Type B pancreatic cell (in vitro differentiated cells): Measurements from ENCODE around the gene DAB2. TPM values are rescaled to one million over a fixed set of nuclear protein-coding genes. Genes with fewer than 3 reads are reported as not detected.
"Not testable (repeated sequence)": the region's sequence is repeated elsewhere in the genome, so short reads cannot be mapped to it uniquely, and the experiment has no call there.

Experiments used
- DNase-seq: peaks from one replicate; pipeline ENCODE4 v3.0.0; 2021; ENCODE audit warnings: mixed read lengths; ENCODE audit not compliant: unreplicated experiment; ENCODE audit errors: extremely low spot score
- H3K27ac Mint-ChIP-seq: 2 replicates; pipeline ENCODE4 v1.8.0; 2021; ENCODE audit warnings: mild to moderate bottlenecking, mixed read lengths
- H3K27me3 Mint-ChIP-seq: 2 replicates; pipeline ENCODE4 v1.8.0; 2021; ENCODE audit warnings: mixed read lengths
- H3K36me3 Mint-ChIP-seq: 2 replicates; pipeline ENCODE4 v1.8.0; 2021; ENCODE audit warnings: mixed read lengths
- H3K4me1 Mint-ChIP-seq: one replicate; pipeline ENCODE4 v1.8.0; 2021; ENCODE audit warnings: mixed read lengths; ENCODE audit not compliant: unreplicated experiment
- H3K4me3 Mint-ChIP-seq: 2 replicates; pipeline ENCODE4 v1.8.0; 2021; ENCODE audit warnings: mild to moderate bottlenecking, mixed read lengths
- H3K9me3 Mint-ChIP-seq: 2 replicates; pipeline ENCODE4 v1.8.0; 2021; ENCODE audit warnings: mixed read lengths
- total RNA-seq: library from RNA; stranded (reverse); gene quantifications from 2 replicates; pipeline ENCODE4 v1.2.1, GENCODE V29; 2021; ENCODE audit warnings: low replicate concordance
- TF ChIP-seq, protein P1 (sequence below): fragments of 200-600 bp; sonication (generic); conservative IDR thresholded peaks from 2 replicates; pipeline ENCODE4 v1.5.0; 2021; ENCODE audit warnings: antibody characterized with exemption, mild to moderate bottlenecking

Gene DAB2
- total RNA-seq, 1 donor from 2014 or later: 91.6 TPM

DNA sequence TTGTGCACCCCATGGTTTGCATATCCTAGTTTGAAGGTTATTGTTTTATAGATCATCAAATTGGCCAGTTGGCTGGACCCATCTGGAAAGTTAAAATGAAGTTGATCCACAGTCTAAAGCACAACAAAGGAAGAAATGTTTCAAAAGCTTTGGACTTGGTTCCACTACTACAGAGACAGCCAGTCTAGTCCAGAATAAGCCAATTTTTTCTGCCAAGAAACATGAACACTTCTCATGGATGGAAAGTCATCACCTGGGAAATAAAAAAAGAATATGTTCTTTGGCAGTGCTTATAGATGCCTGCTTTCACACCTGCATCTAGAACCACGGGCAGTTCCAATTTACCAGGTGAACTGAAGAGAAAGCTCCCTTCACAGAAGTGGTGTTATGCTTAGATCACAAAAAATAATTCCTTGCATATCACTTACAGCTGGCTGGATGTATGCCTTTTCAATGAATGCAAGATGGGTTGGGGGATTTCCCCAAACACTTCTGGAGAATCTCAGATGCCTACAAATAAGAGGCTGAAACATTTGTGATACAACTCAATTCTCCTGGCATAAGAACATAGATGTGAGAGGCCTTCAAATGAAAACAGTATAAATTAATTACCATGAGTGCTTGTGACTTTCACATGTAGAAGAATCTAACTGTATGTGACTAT is 87.4 kb downstream of the DAB2 start:
- Mint-ChIP-seq H3K36me3 (no peaks in the 10 kb centered on the region), H3K4me3 (no peak overlapping the region), H3K27me3 (no peaks in the 10 kb centered on the region), H3K4me1 (no peaks in the 10 kb centered on the region), H3K9me3 (no peaks in the 10 kb centered on the region), H3K27ac (no peak overlapping the region)
- TF ChIP-seq, protein P1, sequence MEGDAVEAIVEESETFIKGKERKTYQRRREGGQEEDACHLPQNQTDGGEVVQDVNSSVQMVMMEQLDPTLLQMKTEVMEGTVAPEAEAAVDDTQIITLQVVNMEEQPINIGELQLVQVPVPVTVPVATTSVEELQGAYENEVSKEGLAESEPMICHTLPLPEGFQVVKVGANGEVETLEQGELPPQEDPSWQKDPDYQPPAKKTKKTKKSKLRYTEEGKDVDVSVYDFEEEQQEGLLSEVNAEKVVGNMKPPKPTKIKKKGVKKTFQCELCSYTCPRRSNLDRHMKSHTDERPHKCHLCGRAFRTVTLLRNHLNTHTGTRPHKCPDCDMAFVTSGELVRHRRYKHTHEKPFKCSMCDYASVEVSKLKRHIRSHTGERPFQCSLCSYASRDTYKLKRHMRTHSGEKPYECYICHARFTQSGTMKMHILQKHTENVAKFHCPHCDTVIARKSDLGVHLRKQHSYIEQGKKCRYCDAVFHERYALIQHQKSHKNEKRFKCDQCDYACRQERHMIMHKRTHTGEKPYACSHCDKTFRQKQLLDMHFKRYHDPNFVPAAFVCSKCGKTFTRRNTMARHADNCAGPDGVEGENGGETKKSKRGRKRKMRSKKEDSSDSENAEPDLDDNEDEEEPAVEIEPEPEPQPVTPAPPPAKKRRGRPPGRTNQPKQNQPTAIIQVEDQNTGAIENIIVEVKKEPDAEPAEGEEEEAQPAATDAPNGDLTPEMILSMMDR: no peak
- DNase-seq: no peak

DNA sequence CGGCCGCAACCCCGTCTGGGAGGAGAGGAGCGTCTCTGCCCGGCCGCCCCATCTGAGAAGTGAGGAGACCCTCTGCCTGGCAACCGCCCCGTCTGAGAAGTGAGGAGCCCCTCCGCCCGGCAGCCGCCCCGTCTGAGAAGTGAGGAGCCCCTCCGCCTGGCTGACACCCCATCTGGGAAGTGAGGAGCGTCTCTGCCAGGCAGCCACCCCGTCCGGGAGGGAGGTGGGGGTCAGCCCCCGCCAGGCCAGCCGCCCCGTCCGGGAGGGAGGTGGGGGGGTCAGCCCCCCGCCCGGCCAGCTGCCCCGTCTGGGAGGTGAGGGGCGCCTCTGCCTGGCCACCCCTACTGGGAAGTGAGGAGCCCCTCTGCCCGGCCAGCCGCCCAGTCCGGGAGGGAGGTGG is 90.5 kb downstream of the DAB2 start:
- H3K27ac Mint-ChIP-seq, DNase-seq, H3K36me3 Mint-ChIP-seq, H3K27me3 Mint-ChIP-seq, H3K9me3 Mint-ChIP-seq, H3K4me1 Mint-ChIP-seq, H3K4me3 Mint-ChIP-seq: not testable (repeated sequence)

DNA sequence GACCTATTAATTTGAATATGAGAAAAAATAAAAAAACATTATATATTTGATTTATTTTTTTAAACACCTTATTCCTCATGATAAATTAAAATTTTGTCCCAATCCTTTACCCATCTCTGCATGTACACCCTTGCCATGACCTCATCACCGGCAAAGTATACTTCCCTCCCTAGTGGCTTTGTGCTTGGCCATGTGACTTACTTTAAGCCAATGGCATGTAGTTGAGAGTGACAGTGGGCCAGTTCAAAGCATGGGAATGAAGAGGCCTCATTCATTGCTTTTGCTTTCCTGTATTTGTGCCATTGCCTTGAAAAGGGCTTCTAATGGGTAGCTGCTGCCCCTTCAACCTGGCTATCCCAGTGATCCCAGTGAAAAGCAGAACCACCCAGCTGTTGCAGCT is 91.7 kb downstream of the DAB2 start:
- H3K4me1 Mint-ChIP-seq: no peaks in the 10 kb centered on the region
- no peak for DNase-seq
- H3K9me3 Mint-ChIP-seq: no peaks in the 10 kb centered on the region
- no peaks in the 10 kb centered on the region for H3K36me3 Mint-ChIP-seq
- TF ChIP-seq, protein P1: no peak
- no peak overlapping the region for H3K4me3 Mint-ChIP-seq
- no peak overlapping the region for H3K27ac Mint-ChIP-seq
- no peaks in the 10 kb centered on the region for H3K27me3 Mint-ChIP-seq

DNA sequence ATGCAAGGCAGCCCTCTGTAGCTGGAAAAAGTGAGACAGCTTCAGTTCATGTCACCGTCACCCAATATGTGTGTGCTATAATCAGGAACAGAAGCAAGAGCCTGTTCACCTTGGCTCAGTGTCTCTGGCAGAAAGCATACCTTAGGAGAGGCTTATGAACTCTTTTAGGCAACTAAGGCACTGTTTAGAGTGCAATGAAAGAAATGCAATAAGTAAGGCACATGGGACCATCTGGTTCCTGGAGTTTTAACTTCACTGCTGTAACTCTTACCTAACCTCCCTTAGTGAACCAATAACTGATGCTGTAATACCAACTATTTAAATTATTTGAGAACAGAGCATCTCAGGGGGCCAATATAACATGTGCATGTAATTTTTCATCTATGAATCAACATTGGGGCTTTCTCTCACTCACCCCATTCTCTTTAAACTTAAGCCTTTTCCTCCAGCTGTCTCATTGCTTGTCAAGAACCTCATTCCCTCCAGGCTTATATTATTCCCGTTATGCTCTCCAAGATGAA is 92.9 kb downstream of the DAB2 start:
- Mint-ChIP-seq H3K9me3 (no peaks in the 10 kb centered on the region), H3K4me3 (no peak overlapping the region), H3K36me3 (no peaks in the 10 kb centered on the region), H3K27me3 (no peaks in the 10 kb centered on the region), H3K27ac (no peak overlapping the region), H3K4me1 (no peaks in the 10 kb centered on the region)
- TF ChIP-seq, protein P1: no peak
- DNase-seq: no peak

DNA sequence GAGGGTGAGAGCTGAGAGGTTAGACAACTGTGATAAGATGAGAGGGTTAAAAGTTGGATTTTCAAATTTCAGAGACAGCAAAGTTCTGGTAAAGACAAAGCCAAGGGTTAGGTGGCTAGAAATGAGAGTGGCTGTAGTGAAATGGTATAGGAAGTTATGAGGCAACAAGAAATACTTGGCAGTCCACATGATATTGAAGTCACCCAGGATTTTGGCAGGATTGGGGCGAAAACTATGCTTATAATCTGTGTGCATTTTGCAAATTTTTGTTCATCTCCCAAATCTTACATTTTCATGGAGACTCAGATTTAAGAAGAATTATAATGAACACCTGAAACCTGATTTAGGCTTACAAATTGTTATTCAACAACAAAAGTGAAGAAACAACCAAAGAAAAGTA is 96.0 kb downstream of the DAB2 start:
- Mint-ChIP-seq H3K9me3 (no peaks in the 10 kb centered on the region), H3K4me3 (no peak overlapping the region), H3K27me3 (no peaks in the 10 kb centered on the region), H3K36me3 (no peaks in the 10 kb centered on the region), H3K27ac (no peak overlapping the region), H3K4me1 (no peaks in the 10 kb centered on the region)
- TF ChIP-seq, protein P1: no peak
- DNase-seq: no peak

DNA sequence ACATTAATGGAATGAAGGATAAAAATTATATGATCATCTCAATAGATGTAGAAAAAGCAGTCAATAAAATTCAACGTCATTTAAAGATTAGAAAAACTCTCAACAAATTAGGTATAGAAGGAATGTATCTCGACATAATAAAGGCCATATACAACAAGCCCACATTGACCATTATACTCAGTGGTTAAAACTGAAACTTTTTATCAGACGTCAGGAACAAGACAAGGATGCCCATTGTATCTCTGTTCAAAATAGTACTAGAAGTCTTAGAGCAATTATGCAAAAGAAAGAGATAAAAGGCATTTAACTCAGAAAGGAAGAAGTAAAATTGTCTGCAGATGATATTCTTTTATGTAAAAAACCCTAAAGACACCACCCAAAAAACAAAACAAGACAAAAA is 101.2 kb downstream of the DAB2 start:
- H3K27me3 Mint-ChIP-seq: no peaks in the 10 kb centered on the region
- H3K9me3 Mint-ChIP-seq: no peaks in the 10 kb centered on the region
- TF ChIP-seq, protein P1: no peak
- H3K4me1 Mint-ChIP-seq: no peaks in the 10 kb centered on the region
- H3K4me3 Mint-ChIP-seq: no peak overlapping the region
- no peaks in the 10 kb centered on the region for H3K36me3 Mint-ChIP-seq
- no peak overlapping the region for H3K27ac Mint-ChIP-seq
- DNase-seq: no peak

Other genes with a start within 250 kb of the DAB2 start
- gene FYB1, start 205.4 kb downstream of the DAB2 start, total RNA-seq: 0.24 and 0.33 TPM in 2 replicates
- not detected in 2 replicates for gene C9, start 60.5 kb downstream of the DAB2 start, total RNA-seq